ENCODE results near the gene DYNC1LI1. TPM values are rescaled to one million over a fixed set of nuclear protein-coding genes. Genes with fewer than 3 reads are reported as not detected.

DYNC1LI1 gene
- total RNA-seq, 1 donor from 2014 or later: 69.2 TPM

DNA sequence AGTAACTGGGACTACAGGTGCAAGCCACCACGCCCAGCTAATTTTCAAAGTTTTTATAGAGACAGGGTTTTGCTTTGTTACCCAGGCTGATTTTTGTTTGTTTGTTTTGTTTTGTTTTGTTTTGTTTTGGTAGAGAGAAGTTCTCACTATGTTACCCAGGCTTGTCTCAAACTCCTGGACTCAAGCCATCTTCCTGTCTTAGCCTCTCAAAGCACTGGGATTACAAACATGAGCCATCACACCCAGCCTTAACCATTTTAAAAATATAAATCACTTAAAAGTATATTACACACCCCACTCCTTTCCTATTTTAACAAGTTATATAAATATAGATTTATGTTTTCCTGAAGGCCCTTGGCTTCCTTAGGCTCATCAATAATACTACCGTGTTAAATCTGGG lies 6.5 kb upstream of the DYNC1LI1 start:
- H3K4me1 Mint-ChIP-seq (ENCODE audit: low read depth): peaks cover 39% of the 10 kb centered on the region
- H3K36me3 Mint-ChIP-seq (ENCODE audit: low read depth): no peaks in the 10 kb centered on the region
- H3K4me3 Mint-ChIP-seq (ENCODE audit: unreplicated experiment): peak overlapping the region; percentile 7
- no peak for DNase-seq (ENCODE audit: low spot score)
- no peaks in the 10 kb centered on the region for H3K9me3 Mint-ChIP-seq (ENCODE audit: low read depth)
- TF ChIP-seq, protein P1, sequence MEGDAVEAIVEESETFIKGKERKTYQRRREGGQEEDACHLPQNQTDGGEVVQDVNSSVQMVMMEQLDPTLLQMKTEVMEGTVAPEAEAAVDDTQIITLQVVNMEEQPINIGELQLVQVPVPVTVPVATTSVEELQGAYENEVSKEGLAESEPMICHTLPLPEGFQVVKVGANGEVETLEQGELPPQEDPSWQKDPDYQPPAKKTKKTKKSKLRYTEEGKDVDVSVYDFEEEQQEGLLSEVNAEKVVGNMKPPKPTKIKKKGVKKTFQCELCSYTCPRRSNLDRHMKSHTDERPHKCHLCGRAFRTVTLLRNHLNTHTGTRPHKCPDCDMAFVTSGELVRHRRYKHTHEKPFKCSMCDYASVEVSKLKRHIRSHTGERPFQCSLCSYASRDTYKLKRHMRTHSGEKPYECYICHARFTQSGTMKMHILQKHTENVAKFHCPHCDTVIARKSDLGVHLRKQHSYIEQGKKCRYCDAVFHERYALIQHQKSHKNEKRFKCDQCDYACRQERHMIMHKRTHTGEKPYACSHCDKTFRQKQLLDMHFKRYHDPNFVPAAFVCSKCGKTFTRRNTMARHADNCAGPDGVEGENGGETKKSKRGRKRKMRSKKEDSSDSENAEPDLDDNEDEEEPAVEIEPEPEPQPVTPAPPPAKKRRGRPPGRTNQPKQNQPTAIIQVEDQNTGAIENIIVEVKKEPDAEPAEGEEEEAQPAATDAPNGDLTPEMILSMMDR (IDR thresholded peaks at IDR 0.05): no peak
- peak overlapping the region; percentile 88 for H3K27ac Mint-ChIP-seq (ENCODE audit: unreplicated experiment)
- no peaks in the 10 kb centered on the region for H3K27me3 Mint-ChIP-seq (ENCODE audit: low read depth)

DNA sequence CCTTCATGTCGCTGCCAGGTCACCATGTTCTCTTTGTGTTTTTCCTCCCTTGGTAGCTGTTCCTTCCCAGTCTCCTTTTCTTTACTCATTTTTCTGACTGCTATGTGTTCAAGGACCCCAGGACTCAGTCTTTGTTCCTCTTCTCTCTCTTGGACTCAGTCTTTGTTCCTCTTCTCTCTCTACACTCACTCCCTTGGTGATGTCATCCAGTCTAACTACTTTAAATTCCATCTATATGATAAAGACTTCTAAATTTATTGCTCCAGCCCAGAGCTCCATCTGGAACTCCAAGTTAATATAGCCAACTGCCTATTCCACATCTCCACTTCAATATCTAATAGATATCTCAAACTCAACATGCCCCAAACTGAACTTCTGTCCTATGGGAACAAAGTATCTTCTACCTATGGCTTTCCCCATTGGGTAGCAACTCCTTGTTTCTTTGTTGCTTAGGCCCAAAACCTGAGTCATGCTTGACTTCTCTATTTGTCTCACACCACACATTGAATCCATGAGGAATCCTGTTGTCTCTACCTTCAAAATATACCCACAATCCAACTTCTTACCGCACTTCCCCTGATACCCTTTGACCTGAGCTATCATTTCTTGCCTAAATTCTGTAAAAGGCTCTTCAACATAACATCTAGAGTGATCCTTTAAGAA lies 4.9 kb upstream of the DYNC1LI1 start:
- Mint-ChIP-seq H3K4me3 (ENCODE audit: unreplicated experiment) (no peak overlapping the region), H3K27ac (ENCODE audit: unreplicated experiment) (no peak overlapping the region), H3K9me3 (ENCODE audit: low read depth) (no peaks in the 10 kb centered on the region), H3K4me1 (ENCODE audit: low read depth) (peaks cover 40% of the 10 kb centered on the region), H3K36me3 (ENCODE audit: low read depth) (no peaks in the 10 kb centered on the region), H3K27me3 (ENCODE audit: low read depth) (no peaks in the 10 kb centered on the region)
- no peak for DNase-seq (ENCODE audit: low spot score)
- TF ChIP-seq, protein P1 (IDR thresholded peaks at IDR 0.05): no peak

DNA sequence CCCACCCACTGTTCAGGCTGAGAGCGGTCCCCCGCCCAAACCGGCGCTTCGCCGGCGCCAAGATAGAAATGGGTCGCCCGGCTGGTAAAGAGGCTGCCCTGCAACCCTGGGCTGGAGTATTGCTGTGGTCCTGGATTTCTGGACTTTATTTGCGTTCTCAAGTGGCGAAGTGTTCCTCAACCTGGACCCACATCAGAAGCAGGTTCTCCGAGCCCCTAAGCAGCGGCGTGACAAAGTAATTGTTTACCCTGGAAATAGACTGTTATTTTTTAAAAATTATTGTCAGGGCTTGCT lies 481 bp upstream of the DYNC1LI1 start:
- TF ChIP-seq, protein P1 (IDR thresholded peaks at IDR 0.05): no peak
- peaks cover 39% of the 10 kb centered on the region for H3K4me1 Mint-ChIP-seq (ENCODE audit: low read depth)
- peak; percentile 90 for DNase-seq (ENCODE audit: low spot score)
- H3K9me3 Mint-ChIP-seq (ENCODE audit: low read depth): no peaks in the 10 kb centered on the region
- peak overlapping the region; percentile 98 for H3K27ac Mint-ChIP-seq (ENCODE audit: unreplicated experiment)
- H3K4me3 Mint-ChIP-seq (ENCODE audit: unreplicated experiment): peak overlapping the region; percentile 87
- H3K27me3 Mint-ChIP-seq (ENCODE audit: low read depth): no peaks in the 10 kb centered on the region
- peaks cover under 1% of the 10 kb centered on the region for H3K36me3 Mint-ChIP-seq (ENCODE audit: low read depth)

DNA sequence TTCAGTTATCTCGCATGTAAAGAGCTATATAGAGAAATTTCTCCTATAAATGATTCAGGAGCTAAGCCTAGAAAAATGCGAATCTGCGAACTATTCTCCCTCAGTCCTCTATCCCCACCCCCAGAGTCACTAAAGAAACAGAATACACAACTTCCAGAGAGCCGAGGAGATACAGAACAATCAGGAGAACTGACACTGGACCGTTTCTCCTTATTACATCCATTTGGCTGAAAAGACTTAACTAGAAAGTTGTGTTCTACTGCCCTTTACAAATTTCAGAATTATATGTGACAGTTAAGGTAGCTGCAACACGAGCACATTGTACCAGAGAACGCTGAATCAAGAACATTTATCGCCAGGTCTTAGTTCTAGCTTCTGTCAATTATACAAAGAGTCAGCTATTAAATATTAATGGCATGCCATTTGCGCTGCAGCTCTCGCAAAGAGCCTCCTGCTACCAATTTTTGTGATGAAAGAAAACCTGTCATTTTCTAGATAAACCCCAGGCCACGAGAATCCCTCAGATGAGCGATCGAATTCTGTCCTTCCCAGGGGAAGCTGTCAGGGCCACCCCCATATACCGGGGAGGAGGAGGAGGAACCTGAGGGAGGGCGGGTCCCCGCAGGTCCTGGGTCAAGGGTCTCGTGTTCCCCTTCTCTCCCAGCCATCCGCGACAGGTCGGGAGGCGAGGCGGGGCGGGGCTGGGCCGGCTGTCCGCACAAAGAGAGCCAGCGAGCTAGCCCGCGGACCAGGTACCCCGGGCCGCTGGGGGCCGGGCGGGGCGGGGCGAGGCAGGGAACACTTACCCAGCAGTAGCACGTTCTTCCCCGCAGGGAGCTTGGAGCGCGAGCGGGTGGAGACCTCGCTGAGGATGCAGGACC lies 878 bp downstream of the DYNC1LI1 start:
- TF ChIP-seq, protein P1 (IDR thresholded peaks at IDR 0.05): no peak
- no peak for DNase-seq (ENCODE audit: low spot score)
- Mint-ChIP-seq H3K27me3 (ENCODE audit: low read depth) (no peaks in the 10 kb centered on the region), H3K4me1 (ENCODE audit: low read depth) (peaks cover 40% of the 10 kb centered on the region), H3K9me3 (ENCODE audit: low read depth) (no peaks in the 10 kb centered on the region), H3K4me3 (ENCODE audit: unreplicated experiment) (peak overlapping the region; percentile 87), H3K27ac (ENCODE audit: unreplicated experiment) (peak overlapping the region; percentile 98), H3K36me3 (ENCODE audit: low read depth) (peaks cover 1% of the 10 kb centered on the region)

DNA sequence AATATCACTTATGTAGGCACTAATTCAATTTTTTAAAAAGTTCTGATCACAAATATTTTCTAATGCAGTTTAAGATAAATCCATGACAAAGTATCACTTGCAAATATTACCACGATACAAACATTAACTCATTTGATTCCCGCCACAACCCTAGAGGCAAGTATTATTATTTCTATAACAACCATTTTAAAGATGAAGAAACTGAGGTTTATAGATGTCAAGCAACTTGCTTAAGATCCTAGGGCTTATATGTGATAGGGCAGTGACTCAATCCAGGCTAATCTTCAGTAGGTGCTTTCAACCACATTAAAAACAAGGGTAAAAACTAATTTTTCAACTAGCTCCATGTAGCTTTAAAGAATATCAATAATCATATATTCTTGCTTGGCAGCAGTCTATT lies 1.7 kb downstream of the DYNC1LI1 start:
- peak overlapping the region; percentile 98 for H3K27ac Mint-ChIP-seq (ENCODE audit: unreplicated experiment)
- H3K9me3 Mint-ChIP-seq (ENCODE audit: low read depth): no peaks in the 10 kb centered on the region
- peak overlapping the region; percentile 87 for H3K4me3 Mint-ChIP-seq (ENCODE audit: unreplicated experiment)
- DNase-seq (ENCODE audit: low spot score): no peak
- H3K36me3 Mint-ChIP-seq (ENCODE audit: low read depth): peaks cover 1% of the 10 kb centered on the region
- peaks cover 46% of the 10 kb centered on the region for H3K4me1 Mint-ChIP-seq (ENCODE audit: low read depth)
- no peaks in the 10 kb centered on the region for H3K27me3 Mint-ChIP-seq (ENCODE audit: low read depth)
- TF ChIP-seq, protein P1 (IDR thresholded peaks at IDR 0.05): no peak

Data from chondrocyte (in vitro differentiated cells).